CD4-positive, alpha-beta T cell treated with Interleukin-4 for 4 hours (primary cell): Measurements from ENCODE around the gene TPPP.

Experiments used
- DNase-seq: peaks from one replicate; pipeline ENCODE4 v3.0.0-alpha.2; 2020

TPPP gene

GRCh38 chr5:622946-623522 is 70.1 kb downstream of the TPPP start:
- no peak for DNase-seq

GRCh38 chr5:622359-622758 is 70.8 kb downstream of the TPPP start:
- no peak for DNase-seq

GRCh38 chr5:621341-621761 is 71.8 kb downstream of the TPPP start:
- no peak for DNase-seq

- DNase-seq, result no peak
Observed at GRCh38 chr5:620586-621180, 72.5 kb downstream of the TPPP start.

- no peak for DNase-seq
Observed at GRCh38 chr5:620152-620551, 73.0 kb downstream of the TPPP start.

- DNase-seq, result no peak
Observed at GRCh38 chr5:619444-619843, 73.7 kb downstream of the TPPP start.

- no peak for DNase-seq
Observed at GRCh38 chr5:618450-618849, 74.7 kb downstream of the TPPP start.

- no peak for DNase-seq
Observed at GRCh38 chr5:617896-618295, 75.3 kb downstream of the TPPP start.

- DNase-seq, result no peak
Observed at GRCh38 chr5:616484-617039, 76.6 kb downstream of the TPPP start.

GRCh38 chr5:612498-613424 is 80.4 kb downstream of the TPPP start:
- no peak for DNase-seq

- peak; percentile 88 for DNase-seq
Observed at GRCh38 chr5:611731-612486, 81.2 kb downstream of the TPPP start, which contains the start of gene CEP72. CEP72 (plus strand) TSS chr5:612340; CDS start chr5:612362, 22 bp downstream.

GRCh38 chr5:610744-611730 is 82.1 kb downstream of the TPPP start:
- DNase-seq, result no peak

- DNase-seq, result no peak
Observed at GRCh38 chr5:610011-610743, 83.0 kb downstream of the TPPP start.
